SK-N-SH treated with all-trans-retinoic acid at 6 μM for 48 hours (cell line): Measurements from ENCODE around the gene CXCR6.

Experiments used
- ATAC-seq: fragments of 200-7000 bp; cut with Tn5 transposase; 3 replicates; pipeline ENCODE4 v1.9.1; 2020; ENCODE audit warnings: mild to moderate bottlenecking, moderate library complexity
- BACH2 ChIP-seq: fragments of 250-450 bp; sonication (Bioruptor Pico); IDR thresholded peaks from 2 replicates; pipeline ENCODE4 v1.9.0; 2021; ENCODE audit warnings: mild to moderate bottlenecking, borderline replicate concordance
- CSDC2 ChIP-seq: fragments of 250-450 bp; sonication (Bioruptor Pico); IDR thresholded peaks from 2 replicates; pipeline ENCODE4 v1.5.0; 2020; ENCODE audit warnings: mild to moderate bottlenecking, moderate library complexity
- ESRRG ChIP-seq: fragments of 250-450 bp; sonication (Bioruptor Pico); IDR thresholded peaks from 2 replicates; pipeline ENCODE4 v1.6.1; 2021; ENCODE audit warnings: mild to moderate bottlenecking
- GLIS3 ChIP-seq: fragments of 250-450 bp; sonication (Bioruptor Pico); IDR thresholded peaks from 2 replicates; pipeline ENCODE4 v1.5.0; 2020; ENCODE audit warnings: mild to moderate bottlenecking, moderate library complexity
- ISL1 ChIP-seq: fragments of 250-450 bp; sonication (Bioruptor Pico); IDR thresholded peaks from 2 replicates; pipeline ENCODE4 v2.1.2; 2022; ENCODE audit warnings: mild to moderate bottlenecking, moderate library complexity
- OSR1 ChIP-seq: fragments of 250-450 bp; sonication (Bioruptor Pico); IDR thresholded peaks from 2 replicates; pipeline ENCODE4 v1.8.0; 2022; ENCODE audit warnings: moderate library complexity, mild to moderate bottlenecking, inconsistent platforms
- PPARA ChIP-seq: fragments of 250-450 bp; sonication (Bioruptor Pico); IDR thresholded peaks from 2 replicates; pipeline ENCODE4 v1.5.0; 2020; ENCODE audit warnings: mild to moderate bottlenecking, borderline replicate concordance
- RARB ChIP-seq: fragments of 250-450 bp; sonication (Bioruptor Pico); IDR thresholded peaks from 2 replicates; pipeline ENCODE4 v1.8.0; 2021; ENCODE audit warnings: mild to moderate bottlenecking, moderate library complexity
- SNAI2 ChIP-seq: fragments of 250-450 bp; sonication (Bioruptor Pico); IDR thresholded peaks from 2 replicates; pipeline ENCODE4 v1.5.0; 2020; ENCODE audit warnings: mild to moderate bottlenecking, moderate library complexity
- TCF4 ChIP-seq: fragments of 250-450 bp; sonication (Bioruptor Pico); IDR thresholded peaks from 2 replicates; pipeline ENCODE4 v1.8.0; 2021; ENCODE audit warnings: mild to moderate bottlenecking, moderate library complexity, borderline replicate concordance
- TOX ChIP-seq: fragments of 250-450 bp; sonication (Bioruptor Pico); IDR thresholded peaks from 2 replicates; pipeline ENCODE4 v1.8.0; 2021; ENCODE audit warnings: mild to moderate bottlenecking, moderate library complexity, borderline replicate concordance
- ZC3H10 ChIP-seq: fragments of 250-450 bp; sonication (Bioruptor Pico); IDR thresholded peaks from 2 replicates; pipeline ENCODE4 v1.5.1; 2021; ENCODE audit warnings: mild to moderate bottlenecking, moderate library complexity
- ZFP3 ChIP-seq: fragments of 250-450 bp; sonication (Bioruptor Pico); IDR thresholded peaks from 2 replicates; pipeline ENCODE4 v1.5.0; 2020; ENCODE audit warnings: mild to moderate bottlenecking, moderate library complexity
- ZFP30 ChIP-seq: fragments of 450-650 bp; formaldehyde crosslinking; IDR thresholded peaks from 2 replicates; pipeline ENCODE4 v1.5.0; 2022; ENCODE audit warnings: mild to moderate bottlenecking, moderate library complexity
- ZNF565 ChIP-seq: fragments of 450-650 bp; formaldehyde crosslinking; conservative IDR thresholded peaks from 2 replicates; pipeline ENCODE4 v1.5.0; 2020; ENCODE audit warnings: low read depth, mild to moderate bottlenecking, moderate library complexity
- ZNF70 ChIP-seq: fragments of 450-650 bp; formaldehyde crosslinking; IDR thresholded peaks from 2 replicates; pipeline ENCODE4 v1.5.0; 2020; ENCODE audit warnings: mild to moderate bottlenecking, moderate library complexity
- ZNF8 ChIP-seq: fragments of 450-650 bp; formaldehyde crosslinking; IDR thresholded peaks from 2 replicates; pipeline ENCODE4 v1.5.0; 2020; ENCODE audit warnings: mild to moderate bottlenecking, moderate library complexity
- TF ChIP-seq, protein P1 (sequence below): fragments of 250-450 bp; sonication (Bioruptor Pico); IDR thresholded peaks from 2 replicates; pipeline ENCODE4 v1.5.1; 2021; ENCODE audit warnings: mild to moderate bottlenecking, moderate library complexity
- TF ChIP-seq, protein P2 (sequence below): fragments of 250-450 bp; sonication (Bioruptor Pico); IDR thresholded peaks from 2 replicates; pipeline ENCODE4 v1.8.0; 2020; ENCODE audit warnings: mild to moderate bottlenecking, moderate library complexity, borderline replicate concordance
- TF ChIP-seq, protein P3 (sequence below): fragments of 250-450 bp; sonication (Bioruptor Pico); IDR thresholded peaks from 2 replicates; pipeline ENCODE4 v1.5.0; 2020; ENCODE audit warnings: mild to moderate bottlenecking, moderate library complexity
- TF ChIP-seq, protein P4 (sequence below): fragments of 250-450 bp; sonication (Bioruptor Pico); IDR thresholded peaks from 2 replicates; pipeline ENCODE4 v1.5.1; 2020; ENCODE audit warnings: low read depth, mild to moderate bottlenecking, moderate library complexity

CXCR6 gene

DNA sequence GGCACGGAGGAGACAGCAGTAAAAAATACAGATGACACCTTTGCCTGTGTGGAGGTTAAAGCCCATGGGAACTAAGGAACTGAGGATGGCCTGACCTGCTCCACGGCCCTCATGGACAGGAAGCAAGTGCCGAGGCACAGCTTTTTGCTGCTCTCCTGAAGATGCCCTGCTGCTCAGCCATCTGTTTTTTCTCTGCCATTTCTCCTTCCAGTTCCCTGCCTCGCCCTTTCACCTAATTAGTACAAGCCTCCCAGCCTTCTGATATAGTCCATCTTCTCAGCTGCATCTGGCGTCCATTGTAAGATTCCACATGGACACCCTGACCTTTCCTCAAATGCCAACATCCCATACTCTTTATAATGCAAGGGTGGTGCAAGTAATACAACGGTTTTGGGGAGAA, 11.8 kb upstream of the CXCR6 start:
- TF ChIP-seq ZNF565 (no peak), PPARA (CRISPR knock-in tag) (no peak)
- TF ChIP-seq, protein P1, sequence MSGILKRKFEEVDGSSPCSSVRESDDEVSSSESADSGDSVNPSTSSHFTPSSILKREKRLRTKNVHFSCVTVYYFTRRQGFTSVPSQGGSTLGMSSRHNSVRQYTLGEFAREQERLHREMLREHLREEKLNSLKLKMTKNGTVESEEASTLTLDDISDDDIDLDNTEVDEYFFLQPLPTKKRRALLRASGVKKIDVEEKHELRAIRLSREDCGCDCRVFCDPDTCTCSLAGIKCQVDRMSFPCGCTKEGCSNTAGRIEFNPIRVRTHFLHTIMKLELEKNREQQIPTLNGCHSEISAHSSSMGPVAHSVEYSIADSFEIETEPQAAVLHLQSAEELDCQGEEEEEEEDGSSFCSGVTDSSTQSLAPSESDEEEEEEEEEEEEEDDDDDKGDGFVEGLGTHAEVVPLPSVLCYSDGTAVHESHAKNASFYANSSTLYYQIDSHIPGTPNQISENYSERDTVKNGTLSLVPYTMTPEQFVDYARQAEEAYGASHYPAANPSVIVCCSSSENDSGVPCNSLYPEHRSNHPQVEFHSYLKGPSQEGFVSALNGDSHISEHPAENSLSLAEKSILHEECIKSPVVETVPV (CRISPR knock-in tag) = no peak
- TF ChIP-seq, all 23 proteins: peak for 0
- no peak for ATAC-seq

DNA sequence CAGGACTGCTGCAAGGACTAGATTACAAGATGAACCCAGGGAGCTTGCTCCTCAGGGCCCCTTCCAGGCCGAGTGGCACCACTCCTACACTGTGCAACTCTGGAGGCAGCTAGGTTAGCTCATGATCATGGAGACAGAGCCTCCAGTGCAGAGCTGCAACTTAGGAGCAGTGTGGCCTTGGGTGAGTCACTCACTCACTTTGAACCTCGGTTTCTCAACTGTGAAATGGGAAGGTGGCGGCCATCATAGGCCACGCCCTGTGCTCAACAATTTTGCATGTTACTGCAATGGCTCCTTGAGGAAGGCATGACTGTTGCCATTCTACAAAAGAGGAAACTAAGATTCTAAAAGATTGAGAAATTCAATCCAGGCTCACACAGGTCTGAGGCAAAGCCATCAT, 11.2 kb upstream of the CXCR6 start:
- no peak for ATAC-seq
- TF ChIP-seq, protein P2, sequence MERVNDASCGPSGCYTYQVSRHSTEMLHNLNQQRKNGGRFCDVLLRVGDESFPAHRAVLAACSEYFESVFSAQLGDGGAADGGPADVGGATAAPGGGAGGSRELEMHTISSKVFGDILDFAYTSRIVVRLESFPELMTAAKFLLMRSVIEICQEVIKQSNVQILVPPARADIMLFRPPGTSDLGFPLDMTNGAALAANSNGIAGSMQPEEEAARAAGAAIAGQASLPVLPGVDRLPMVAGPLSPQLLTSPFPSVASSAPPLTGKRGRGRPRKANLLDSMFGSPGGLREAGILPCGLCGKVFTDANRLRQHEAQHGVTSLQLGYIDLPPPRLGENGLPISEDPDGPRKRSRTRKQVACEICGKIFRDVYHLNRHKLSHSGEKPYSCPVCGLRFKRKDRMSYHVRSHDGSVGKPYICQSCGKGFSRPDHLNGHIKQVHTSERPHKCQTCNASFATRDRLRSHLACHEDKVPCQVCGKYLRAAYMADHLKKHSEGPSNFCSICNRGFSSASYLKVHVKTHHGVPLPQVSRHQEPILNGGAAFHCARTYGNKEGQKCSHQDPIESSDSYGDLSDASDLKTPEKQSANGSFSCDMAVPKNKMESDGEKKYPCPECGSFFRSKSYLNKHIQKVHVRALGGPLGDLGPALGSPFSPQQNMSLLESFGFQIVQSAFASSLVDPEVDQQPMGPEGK (CRISPR knock-in tag) = no peak
- TF ChIP-seq, protein P3, sequence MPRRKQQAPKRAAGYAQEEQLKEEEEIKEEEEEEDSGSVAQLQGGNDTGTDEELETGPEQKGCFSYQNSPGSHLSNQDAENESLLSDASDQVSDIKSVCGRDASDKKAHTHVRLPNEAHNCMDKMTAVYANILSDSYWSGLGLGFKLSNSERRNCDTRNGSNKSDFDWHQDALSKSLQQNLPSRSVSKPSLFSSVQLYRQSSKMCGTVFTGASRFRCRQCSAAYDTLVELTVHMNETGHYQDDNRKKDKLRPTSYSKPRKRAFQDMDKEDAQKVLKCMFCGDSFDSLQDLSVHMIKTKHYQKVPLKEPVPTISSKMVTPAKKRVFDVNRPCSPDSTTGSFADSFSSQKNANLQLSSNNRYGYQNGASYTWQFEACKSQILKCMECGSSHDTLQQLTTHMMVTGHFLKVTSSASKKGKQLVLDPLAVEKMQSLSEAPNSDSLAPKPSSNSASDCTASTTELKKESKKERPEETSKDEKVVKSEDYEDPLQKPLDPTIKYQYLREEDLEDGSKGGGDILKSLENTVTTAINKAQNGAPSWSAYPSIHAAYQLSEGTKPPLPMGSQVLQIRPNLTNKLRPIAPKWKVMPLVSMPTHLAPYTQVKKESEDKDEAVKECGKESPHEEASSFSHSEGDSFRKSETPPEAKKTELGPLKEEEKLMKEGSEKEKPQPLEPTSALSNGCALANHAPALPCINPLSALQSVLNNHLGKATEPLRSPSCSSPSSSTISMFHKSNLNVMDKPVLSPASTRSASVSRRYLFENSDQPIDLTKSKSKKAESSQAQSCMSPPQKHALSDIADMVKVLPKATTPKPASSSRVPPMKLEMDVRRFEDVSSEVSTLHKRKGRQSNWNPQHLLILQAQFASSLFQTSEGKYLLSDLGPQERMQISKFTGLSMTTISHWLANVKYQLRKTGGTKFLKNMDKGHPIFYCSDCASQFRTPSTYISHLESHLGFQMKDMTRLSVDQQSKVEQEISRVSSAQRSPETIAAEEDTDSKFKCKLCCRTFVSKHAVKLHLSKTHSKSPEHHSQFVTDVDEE (CRISPR knock-in tag) = no peak
- TF ChIP-seq, protein P4, sequence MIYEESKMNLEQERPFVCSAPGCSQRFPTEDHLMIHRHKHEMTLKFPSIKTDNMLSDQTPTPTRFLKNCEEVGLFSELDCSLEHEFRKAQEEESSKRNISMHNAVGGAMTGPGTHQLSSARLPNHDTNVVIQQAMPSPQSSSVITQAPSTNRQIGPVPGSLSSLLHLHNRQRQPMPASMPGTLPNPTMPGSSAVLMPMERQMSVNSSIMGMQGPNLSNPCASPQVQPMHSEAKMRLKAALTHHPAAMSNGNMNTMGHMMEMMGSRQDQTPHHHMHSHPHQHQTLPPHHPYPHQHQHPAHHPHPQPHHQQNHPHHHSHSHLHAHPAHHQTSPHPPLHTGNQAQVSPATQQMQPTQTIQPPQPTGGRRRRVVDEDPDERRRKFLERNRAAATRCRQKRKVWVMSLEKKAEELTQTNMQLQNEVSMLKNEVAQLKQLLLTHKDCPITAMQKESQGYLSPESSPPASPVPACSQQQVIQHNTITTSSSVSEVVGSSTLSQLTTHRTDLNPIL (CRISPR knock-in tag) = no peak
- no peak for TF ChIP-seq ZC3H10 (CRISPR knock-in tag)
- TF ChIP-seq, protein P1 (CRISPR knock-in tag) = no peak
- no peak for TF ChIP-seq RARB (CRISPR knock-in tag)
- no peak for TF ChIP-seq ZFP3 (CRISPR knock-in tag)
- no peak for TF ChIP-seq ZNF565
- TF ChIP-seq CSDC2 (CRISPR knock-in tag) = no peak
- TF ChIP-seq ZNF70 (CRISPR knock-in tag) = no peak
- no peak for TF ChIP-seq OSR1 (CRISPR knock-in tag)
- no peak for TF ChIP-seq TOX (CRISPR knock-in tag)
- no peak for TF ChIP-seq TCF4
- TF ChIP-seq ZFP30 (CRISPR knock-in tag) = no peak
- TF ChIP-seq ZNF8 (CRISPR knock-in tag) = no peak

DNA sequence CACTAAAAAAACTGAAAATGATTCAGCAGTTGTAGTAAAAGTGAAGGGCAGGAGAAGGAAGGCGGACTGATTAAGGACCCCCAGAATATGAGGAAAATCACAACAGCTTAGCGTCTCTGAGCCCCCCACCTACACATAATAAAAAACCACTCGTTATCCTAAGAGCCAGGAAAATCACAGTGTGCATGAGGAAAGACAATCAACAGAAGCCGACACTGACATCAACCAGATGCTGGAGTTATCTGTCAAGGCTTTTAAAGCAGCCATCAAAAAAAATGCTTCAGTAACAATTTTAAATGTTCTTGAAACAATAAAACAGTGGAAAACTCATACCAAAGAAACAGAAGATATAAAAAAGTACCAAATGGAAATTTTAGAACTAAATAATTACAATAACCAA, 9.7 kb upstream of the CXCR6 start:
- TF ChIP-seq TOX (CRISPR knock-in tag) (no peak), ZNF565 (no peak), ZFP30 (CRISPR knock-in tag) (no peak), ZNF70 (CRISPR knock-in tag) (no peak), ZNF8 (CRISPR knock-in tag) (no peak), ZFP3 (CRISPR knock-in tag) (no peak), BACH2 (CRISPR knock-in tag) (no peak), GLIS3 (CRISPR knock-in tag) (no peak), CSDC2 (CRISPR knock-in tag) (no peak), OSR1 (CRISPR knock-in tag) (no peak), SNAI2 (CRISPR knock-in tag) (no peak), ZC3H10 (CRISPR knock-in tag) (no peak), ESRRG (CRISPR knock-in tag) (no peak), ISL1 (no peak)
- TF ChIP-seq, protein P2 (CRISPR knock-in tag) = no peak
- TF ChIP-seq, protein P4 (CRISPR knock-in tag) = no peak
- TF ChIP-seq, protein P1 (CRISPR knock-in tag) = no peak
- no peak for ATAC-seq
